Measurements from ENCODE around the gene CRYM.
"Not testable (repeated sequence)": the region's sequence is repeated elsewhere in the genome, so short reads cannot be mapped to it uniquely, and the experiment has no call there.

CRYM gene

GRCh38 chr16:21277927-21278706 is at the start of gene CRYM:
Gene CRYM (minus strand): TSS chr16:21278290. CDS start chr16:21278251, 39 bp downstream.
- peak; percentile 76 for TF ChIP-seq CTCF (IDR thresholded peaks at IDR 0.05; ENCODE audit: borderline replicate concordance, control extremely low read depth, extremely low read depth, insufficient read depth, missing control alignments)
- in situ Hi-C loops (cut with MboI; ENCODE audit: low sequenced_read_pairs, unreplicated experiment) = no loop called here
- peak; percentile 83 for DNase-seq (ENCODE audit: low spot score)

GRCh38 chr16:21327046-21327445 is 49.0 kb upstream of the CRYM start:
- in situ Hi-C loops (cut with MboI; ENCODE audit: low sequenced_read_pairs, unreplicated experiment) = no loop called here
- TF ChIP-seq CTCF (IDR thresholded peaks at IDR 0.05; ENCODE audit: borderline replicate concordance, control extremely low read depth, extremely low read depth, insufficient read depth, missing control alignments) = no peak
- no peak for DNase-seq (ENCODE audit: low spot score)

- no peak for DNase-seq (ENCODE audit: low spot score)
- TF ChIP-seq CTCF (IDR thresholded peaks at IDR 0.05; ENCODE audit: borderline replicate concordance, control extremely low read depth, extremely low read depth, insufficient read depth, missing control alignments) = no peak
- in situ Hi-C loops (cut with MboI; ENCODE audit: low sequenced_read_pairs, unreplicated experiment) = no loop called here
Observed at GRCh38 chr16:21326459-21326858, 48.4 kb upstream of the CRYM start.

- DNase-seq (ENCODE audit: low spot score) = no peak
- in situ Hi-C loops (cut with MboI; ENCODE audit: low sequenced_read_pairs, unreplicated experiment) = no loop called here
- no peak for TF ChIP-seq CTCF (IDR thresholded peaks at IDR 0.05; ENCODE audit: borderline replicate concordance, control extremely low read depth, extremely low read depth, insufficient read depth, missing control alignments)
Observed at GRCh38 chr16:21324267-21324666, 46.2 kb upstream of the CRYM start.

- DNase-seq (ENCODE audit: low spot score); in situ Hi-C loops (cut with MboI; ENCODE audit: low sequenced_read_pairs, unreplicated experiment): not testable (repeated sequence)
Observed at GRCh38 chr16:21322251-21322650, 44.2 kb upstream of the CRYM start.

- no peak for DNase-seq (ENCODE audit: low spot score)
- in situ Hi-C loops (cut with MboI; ENCODE audit: low sequenced_read_pairs, unreplicated experiment) = no loop called here
- TF ChIP-seq CTCF (IDR thresholded peaks at IDR 0.05; ENCODE audit: borderline replicate concordance, control extremely low read depth, extremely low read depth, insufficient read depth, missing control alignments) = no peak
Observed at GRCh38 chr16:21321736-21322135, 43.6 kb upstream of the CRYM start.

GRCh38 chr16:21314339-21314738 is 36.2 kb upstream of the CRYM start:
- in situ Hi-C loops (cut with MboI; ENCODE audit: low sequenced_read_pairs, unreplicated experiment) = no loop called here
- no peak for TF ChIP-seq CTCF (IDR thresholded peaks at IDR 0.05; ENCODE audit: borderline replicate concordance, control extremely low read depth, extremely low read depth, insufficient read depth, missing control alignments)
- DNase-seq (ENCODE audit: low spot score) = no peak

- DNase-seq (ENCODE audit: low spot score); in situ Hi-C loops (cut with MboI; ENCODE audit: low sequenced_read_pairs, unreplicated experiment): not testable (repeated sequence)
Observed at GRCh38 chr16:21312863-21313372, 34.8 kb upstream of the CRYM start.

GRCh38 chr16:21312046-21312445 is 34.0 kb upstream of the CRYM start:
- in situ Hi-C loops (cut with MboI; ENCODE audit: low sequenced_read_pairs, unreplicated experiment); DNase-seq (ENCODE audit: low spot score): not testable (repeated sequence)

- DNase-seq (ENCODE audit: low spot score) = not testable (repeated sequence)
- in situ Hi-C loops (cut with MboI; ENCODE audit: low sequenced_read_pairs, unreplicated experiment) = loop anchor here (10.0 kb wide), 1 partner anchor 1018 kb away; no protein-coding TSS in a partner anchor
Observed at GRCh38 chr16:21306712-21307111, 28.6 kb upstream of the CRYM start.

All from GM13976 (cell line).